HG03139 (cell line): ENCODE measurements around the gene ZSCAN10.
"Not testable (repeated sequence)": the region's sequence is repeated elsewhere in the genome, so short reads cannot be mapped to it uniquely, and the experiment has no call there.

Source experiments
- ATAC-seq: cut with Tn5 transposase; IDR thresholded peaks from one replicate; pipeline ENCODE4 v1.9.1; 2021; ENCODE audit not compliant: unreplicated experiment

ZSCAN10 gene

DNA sequence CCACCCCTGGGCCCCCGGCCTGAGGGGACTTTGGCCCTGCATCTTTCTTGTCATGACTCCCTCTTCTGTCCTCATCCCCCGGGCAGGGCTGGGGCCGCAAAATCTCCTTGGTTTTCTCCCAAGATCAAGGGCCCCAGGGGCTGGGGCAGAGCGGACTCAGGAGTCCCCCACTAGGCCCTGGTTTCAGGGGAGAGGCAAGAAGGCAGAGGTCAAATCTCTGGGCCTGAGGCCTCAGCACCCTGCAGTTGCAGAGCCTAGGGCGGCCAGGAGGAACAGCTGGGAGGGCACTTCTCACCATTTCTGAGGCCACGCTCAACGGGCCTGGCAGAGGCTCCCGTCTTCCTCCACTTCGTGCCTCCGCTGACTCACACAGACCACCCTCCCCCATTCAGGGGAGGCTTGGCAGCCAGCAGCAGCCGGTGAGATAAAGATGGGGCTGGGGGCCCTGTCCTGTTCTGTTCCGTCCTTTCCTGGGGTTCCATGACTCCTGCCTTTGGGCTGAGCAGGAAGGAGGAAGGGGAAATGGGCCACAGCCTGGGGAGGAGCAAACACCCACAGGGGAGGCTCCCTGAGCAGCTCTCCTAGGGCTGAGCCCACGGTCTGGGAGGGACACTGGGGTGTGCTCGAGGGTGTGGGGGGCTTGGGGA is 12.4 kb downstream of the ZSCAN10 start:
- ATAC-seq, result no peak

DNA sequence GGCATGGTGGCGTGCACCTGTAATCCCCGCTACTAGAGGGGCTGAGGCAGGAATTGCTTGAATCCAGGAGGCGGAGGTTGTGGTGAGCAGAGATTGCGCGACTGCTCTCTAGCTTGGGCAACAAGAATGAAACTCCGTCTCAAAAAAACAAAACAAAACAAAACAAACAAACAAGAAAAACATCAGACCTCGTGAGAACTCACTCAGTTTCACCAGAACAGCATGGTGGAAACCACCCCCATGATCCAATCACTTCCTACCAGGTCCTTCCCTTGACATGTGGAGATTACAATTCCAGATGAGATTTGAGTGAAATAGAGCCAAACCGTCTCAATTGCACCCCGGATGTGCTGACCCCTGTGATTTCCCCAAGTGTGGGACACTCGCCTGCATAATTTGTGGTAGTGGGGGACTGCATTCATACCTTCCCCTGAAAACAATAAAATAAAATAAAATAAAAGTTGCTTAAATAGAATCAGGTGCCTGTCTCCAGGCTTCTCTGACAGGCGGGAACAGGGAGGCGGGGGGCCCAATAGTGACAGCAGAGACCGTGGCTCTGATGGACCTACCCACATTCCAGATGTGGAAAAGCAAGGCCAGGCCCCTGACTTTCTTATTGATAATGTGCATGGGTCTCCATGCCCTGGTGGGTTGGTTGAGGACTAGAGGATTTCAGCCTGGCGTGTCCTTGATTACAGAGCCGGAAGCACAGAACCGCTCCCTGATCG is 13.1 kb downstream of the ZSCAN10 start:
- no peak for ATAC-seq

DNA sequence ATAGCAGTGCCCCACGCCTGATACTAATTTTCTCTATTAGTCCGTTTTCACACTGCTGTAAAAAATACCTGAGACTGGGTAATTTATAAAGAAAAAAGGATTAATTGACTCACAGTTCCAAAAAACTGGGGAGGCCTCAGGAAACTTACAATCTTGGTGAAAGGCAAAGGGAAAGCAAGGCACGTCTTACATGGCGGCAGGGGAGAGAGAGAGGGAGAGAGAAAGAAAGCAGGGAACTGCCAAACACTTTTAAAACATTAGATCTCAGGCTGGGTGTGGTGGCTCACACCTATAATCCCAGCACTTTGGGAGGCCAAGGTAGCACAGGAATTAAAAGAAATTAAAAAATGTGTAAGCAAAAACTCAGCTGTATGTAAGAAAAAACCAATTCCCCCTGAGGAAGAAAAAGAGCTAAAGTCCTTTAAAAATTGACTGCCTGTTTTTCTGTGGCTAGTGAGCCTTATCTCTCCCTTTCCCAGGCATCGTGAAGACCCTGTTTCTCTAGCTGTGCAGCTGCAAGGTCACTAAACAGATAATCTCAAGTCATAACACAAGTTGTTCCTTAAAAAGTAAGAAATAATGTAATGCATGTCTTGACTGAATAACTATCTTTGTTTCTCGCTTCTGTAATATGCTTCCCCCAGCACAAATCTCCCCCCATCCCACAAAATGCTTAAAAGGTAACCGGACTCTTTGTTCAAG is 14.0 kb downstream of the ZSCAN10 start:
- ATAC-seq, result no peak

DNA sequence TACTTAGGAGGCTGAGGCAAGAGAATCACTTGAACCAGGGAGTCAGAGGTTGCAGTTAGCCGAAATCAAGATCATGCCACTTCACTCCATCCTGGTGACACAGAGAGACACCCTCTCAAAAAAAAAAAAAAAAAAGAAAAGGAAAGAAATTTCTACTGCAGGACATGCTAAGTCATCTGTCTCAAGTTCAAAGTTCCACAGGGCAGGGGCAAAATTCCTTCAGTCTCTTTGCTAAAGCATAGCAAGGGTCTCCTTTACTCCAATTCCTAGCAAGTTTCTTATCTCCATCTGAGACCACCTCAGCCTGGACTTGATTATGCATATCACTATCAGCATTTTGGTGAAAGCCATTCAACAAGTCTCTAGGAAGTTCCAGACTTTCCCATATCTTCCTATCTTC is 14.6 kb downstream of the ZSCAN10 start:
- ATAC-seq, result no peak

DNA sequence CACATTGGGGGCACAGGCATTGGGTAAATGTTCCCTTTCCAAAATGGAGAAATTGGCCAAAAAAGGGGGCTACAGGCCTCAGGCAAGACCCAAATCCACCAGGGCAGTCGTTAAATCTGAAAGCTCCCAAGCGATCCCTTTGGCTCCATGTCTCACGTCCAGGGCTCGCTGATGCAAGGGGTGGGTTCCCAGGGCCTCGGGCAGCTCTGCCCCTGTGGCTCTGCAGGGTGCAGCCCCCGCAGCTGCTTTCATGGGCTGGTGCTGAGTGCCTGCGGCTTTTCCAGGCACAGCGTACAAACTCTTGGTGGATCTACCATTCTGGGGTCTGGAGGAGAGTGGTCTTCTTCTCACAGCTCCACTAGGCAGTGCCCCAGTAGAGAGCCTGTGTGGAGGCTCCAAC is 15.7 kb downstream of the ZSCAN10 start:
- not testable (repeated sequence) for ATAC-seq

DNA sequence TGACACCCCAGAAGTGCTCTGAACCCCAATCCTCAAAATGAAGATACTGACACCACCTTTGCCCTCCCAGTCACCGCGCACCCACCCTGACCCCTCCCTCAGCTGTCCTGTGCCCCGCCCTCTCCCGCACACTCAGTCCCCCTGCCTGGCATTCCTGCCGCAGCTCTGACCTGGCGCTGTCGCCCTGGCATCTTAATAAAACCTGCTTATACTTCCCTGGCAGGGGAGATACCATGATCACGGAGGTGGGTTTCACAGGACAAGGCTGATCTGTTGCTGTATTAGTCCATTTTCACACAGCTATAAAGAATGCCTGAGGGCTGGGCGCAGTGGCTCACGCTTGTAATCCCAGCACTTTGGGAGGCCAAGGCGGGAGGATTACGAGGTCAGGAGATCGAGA is 17.1 kb downstream of the ZSCAN10 start:
- not testable (repeated sequence) for ATAC-seq

DNA sequence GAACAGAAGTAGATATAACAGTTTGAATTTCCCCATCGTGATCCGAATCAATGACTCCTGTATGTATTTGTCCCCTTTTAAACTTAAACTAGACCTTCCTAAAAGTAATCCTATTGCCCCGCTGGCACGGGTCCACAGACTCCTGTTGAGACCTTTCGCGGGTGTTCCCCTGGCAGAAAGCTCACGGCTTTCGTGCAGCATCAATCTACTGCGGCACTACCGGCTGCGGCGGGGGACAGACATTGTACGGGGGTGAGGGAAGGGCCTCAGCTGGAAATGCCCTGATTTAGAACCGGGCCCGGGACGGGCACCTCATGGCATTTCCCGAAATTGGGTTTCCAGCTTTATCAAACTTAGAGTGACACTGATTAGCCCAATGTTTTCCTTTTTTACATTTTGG is 19.1 kb downstream of the ZSCAN10 start:
- no peak for ATAC-seq

DNA sequence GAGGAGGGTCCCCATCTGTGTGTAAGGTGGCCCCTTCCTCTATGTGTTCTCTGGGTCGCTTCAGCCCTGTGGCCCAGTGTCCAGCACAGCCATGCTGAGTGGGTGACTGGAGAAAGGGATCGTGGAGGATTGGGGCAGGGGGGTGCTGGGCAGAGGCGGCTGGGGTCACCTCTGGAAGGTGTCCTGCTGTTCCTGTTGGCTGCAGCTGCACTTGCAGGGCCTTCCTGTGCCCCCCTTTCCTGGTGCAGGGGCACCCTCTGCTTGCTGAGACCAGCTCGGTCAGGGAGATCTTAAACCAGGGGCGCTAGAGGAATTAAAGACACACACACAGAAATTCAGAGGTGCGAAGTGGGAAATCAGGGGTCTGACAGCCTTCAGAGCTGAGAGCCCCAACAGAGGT is 22.5 kb downstream of the ZSCAN10 start:
- ATAC-seq, result no peak

DNA sequence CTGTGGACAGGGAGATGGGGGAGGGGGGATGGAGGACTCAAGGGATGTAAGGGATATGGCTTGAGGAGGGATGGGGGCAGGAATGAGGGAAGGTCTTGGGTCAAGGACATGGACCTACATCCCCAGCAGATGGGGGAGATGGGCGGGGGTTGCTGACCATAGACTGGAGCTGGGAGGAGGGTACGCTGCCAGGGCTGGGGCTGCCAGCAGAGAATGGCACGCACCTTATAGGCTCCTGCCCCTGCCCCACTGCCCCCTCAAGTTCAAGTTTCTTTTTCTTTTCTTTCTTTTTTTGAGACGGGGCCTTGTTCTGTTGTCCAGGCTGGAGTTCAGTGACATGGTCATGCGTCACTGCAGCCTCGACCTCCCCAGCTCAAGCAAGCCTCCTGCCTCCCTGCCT is 23.1 kb downstream of the ZSCAN10 start:
- not testable (repeated sequence) for ATAC-seq

DNA sequence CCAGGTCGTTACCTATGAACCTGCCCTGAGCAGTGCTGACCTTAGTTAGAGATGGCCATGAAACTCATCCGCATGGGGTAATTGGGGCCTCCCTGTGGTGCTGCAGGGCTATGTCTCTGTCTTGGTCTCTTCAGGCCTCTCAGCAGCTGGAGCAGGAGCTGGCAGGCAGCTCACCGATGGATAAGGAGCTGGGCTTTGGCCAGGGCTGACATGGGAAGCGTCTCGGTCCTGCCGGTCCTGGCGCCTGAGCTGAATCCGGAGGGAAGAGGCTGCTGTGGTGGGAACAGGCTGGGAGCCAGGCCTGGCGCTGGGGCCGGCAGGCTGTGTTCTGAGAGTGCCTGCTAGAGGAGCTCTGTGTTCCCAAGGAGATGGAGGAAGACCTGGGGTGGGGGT is 23.6 kb downstream of the ZSCAN10 start:
- no peak for ATAC-seq

DNA sequence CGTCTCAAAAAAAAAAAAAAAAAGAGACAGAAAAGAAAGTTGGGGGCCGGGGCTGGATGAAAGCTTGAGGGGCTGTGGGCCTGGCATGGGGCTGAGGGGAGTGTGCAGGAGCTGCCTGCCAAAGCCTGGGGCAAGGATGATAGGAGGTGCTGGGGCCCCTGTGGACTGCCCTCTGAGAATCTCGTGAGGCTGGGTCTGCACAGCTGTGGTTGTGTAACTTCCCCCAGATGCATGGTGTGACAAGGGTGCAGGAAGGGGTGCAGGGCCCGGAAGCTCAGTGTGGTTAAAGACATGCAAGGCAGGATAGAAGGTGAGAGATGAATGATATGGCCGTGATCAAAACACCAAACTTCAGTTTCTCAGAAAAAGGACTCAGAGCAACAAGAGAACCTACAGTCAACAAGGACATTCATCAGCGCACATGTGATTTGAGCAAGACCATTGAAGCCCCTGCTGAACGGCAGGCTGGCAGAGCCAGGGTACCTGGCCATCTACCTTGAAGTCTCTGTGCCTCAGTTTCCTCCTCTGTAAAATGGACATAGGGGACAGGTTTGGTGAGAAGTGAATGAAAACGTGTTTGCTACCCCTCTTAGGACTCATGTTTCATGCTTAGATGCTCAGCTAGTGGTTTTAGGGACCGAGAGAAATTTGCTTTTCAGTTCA is 24.1 kb downstream of the ZSCAN10 start:
- ATAC-seq, result no peak

DNA sequence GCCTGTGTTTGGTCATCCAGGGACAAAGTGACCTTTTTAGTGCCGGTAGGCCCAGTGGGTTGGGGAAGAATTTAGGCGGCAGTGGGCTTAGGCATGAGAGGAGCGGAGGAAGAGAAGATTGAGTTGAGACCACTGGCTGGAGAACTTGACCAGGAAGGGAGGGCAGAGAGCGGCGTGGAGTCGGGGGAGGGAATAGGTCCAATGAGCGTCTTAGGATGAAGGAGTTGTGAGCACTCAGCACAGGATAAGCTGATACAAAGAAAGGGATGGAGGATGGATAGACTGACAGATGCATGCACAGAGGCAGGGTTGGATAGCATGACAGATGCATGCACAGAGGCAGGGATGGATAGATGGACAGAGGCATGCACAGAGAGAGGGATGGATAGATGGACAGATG is 25.6 kb downstream of the ZSCAN10 start:
- no peak for ATAC-seq

DNA sequence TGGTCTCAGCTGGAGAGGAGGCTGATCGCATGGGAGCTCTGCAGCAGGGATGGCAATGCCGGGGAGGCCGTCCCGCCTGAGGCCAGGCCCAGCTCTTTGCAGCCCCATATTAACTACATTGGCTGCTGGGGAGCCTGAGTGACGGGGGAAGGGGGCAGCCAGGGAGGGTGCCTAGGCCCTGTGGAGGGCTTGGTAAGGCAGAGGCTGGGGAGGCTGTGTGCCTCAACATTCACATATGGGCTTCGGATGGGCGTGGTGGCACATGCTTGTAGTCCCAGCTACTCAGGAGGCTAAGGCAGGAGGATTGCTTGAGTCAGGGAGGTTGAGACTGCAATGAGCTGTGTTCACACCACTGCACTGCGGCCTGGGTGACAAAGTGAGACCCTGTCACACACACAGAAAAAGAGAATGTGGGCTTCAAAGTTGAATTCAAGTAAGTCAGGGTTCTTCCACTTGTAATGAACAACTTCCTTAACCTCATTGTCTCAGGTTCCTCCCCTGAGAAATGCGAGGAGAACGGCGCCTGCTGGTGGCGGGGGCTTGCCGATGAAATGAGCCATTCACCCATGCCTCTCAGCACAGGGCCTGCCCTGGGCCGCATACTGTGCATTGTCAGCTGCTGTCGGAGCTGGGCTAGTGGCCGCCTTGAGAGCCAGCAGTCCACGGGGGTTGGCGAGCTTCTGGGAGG is 26.4 kb downstream of the ZSCAN10 start:
- ATAC-seq, result not testable (repeated sequence)

DNA sequence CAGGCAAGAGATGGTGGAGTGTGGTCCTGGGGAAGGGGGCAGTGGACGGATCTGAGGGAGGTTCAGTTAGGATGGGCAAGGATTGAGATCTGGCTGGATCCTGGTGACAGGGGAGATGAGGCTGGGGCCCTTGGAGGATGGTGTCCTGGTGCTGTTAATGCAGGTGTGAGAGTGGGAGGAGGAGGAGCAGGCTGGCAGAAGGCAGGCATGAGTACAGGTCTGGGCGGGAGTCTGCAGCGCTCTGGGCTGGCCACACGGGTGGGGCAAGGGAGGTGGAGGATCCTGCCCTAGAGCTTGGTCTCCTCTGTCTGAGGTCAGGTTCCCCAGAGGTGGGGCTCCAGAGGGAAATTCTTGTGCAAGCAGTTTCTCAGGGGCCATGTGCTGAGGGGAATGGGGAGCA is 26.9 kb downstream of the ZSCAN10 start:
- ATAC-seq, result not testable (repeated sequence)

DNA sequence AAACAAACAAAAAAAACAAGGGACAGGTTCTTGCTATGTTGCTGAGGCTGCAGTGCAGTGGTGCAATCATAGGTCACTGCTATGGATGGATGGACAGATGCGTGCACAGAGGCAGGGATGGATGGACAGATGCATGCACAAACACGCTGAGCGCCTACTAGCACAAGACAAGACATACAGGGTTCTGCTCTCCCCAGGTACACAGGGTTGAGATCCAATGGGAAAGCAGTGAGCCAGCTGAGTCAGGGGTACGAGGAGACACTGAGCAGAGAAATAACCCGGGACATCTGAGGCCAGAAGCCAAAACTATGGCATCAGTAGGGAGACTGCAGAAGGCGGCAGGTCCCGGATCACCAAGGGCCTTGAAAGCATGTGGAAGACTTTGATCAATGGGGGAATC is 27.4 kb downstream of the ZSCAN10 start:
- ATAC-seq, result no peak

DNA sequence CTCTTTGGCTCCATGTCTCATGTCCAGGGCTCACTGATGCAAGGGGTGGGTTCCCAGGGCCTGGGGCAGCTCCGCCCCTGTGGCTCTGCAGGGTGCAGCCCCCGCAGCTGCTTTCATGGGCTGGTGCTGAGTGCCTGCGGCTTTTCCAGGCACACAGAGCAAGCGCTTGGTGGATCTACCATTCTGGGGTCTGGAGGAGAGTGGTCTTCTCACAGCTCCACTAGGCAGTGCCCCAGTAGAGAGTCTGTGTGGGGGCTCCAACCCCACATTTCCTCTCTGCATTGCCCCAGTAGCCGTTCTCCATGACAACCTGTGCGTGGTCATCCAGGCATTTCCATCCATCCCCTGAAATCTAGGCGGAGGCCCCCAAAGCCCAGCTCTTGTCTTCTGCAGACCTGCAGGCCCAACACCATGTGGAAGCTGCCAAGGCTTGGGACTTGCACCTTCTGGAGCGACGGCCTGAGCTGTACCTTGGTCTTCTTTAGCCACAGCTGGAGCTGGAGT is 28.4 kb downstream of the ZSCAN10 start:
- no peak for ATAC-seq

DNA sequence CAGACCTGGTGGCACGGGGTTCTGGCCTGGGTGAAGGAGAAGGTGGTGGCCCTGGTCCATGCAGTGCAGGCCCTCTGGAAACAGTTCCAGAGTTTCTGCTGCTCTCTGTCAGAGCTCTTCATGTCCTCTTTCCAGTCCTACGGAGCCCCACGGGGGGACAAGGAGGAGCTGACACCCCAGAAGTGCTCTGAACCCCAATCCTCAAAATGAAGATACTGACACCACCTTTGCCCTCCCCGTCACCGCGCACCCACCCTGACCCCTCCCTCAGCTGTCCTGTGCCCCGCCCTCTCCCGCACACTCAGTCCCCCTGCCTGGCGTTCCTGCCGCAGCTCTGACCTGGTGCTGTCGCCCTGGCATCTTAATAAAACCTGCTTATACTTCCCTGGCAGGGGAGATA is 29.9 kb downstream of the ZSCAN10 start:
- ATAC-seq, result not testable (repeated sequence)

DNA sequence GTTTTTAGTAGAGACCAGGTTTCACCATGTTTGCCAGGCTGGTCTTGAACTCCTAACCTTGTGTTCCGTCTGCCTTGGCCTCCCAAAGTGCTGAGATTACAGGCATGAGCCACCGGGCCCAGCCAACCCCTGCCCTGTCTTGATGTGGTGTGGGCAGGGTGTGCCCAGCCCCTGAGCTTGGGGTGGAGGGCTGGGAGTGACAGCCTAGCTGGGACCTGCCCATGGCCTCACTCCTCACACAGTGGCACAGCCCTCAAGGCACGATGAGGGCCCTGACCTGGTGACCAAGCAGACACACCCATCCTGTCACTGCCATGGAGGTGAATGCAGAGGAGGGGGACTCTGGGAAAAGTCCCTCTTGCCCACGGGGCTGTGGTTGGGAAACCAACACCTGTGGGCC is 30.6 kb downstream of the ZSCAN10 start:
- ATAC-seq, result no peak

DNA sequence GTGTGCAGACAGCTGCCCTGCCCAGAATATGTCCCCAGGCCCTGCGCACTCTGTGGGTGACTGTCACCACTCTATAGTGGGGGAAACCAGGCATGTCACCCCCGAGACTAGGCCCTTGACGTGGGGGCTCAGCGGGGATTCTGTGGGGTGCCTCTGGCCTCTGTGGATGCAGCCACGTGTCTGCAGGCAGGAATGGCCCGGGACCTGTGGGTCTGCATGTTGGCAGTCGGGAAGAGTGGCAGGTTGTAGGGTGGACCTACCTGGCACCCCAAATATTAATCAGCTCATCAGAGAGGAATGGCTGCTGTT is 32.7 kb downstream of the ZSCAN10 start:
- ATAC-seq, result no peak

DNA sequence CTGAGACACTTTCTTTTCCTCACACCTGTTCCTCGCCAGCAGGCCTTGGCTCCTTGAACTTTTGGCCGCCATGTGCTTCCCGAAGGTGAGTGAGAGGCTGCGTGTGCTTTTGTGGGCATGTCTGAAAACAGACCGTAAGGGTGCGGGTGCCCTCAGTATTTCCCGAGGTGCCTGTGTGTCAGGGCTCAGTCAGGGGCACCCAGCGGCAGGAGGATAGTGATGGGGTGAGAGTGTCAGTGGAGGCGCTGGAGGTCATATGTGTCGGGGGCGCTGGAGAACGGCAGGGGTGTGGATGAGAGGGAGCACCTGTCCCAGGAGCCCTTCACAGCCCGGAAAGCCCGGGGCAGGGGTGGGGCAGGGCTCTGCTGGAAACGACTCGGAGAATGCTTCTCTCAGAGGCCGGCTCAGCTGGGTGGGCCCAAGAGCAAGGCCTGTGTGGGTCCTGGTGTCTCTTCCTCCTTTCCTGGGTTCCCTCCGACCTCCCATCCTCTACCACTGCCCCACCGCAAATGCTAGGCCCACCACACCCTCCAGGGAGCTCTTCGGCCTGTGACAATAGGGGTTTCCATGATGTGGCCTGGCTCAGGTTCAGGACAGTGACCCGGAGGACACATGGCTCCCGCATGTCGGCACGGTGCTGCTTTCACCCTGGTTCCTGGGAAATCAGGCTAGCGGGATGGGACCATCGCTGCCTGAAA is 33.2 kb downstream of the ZSCAN10 start:
- no peak for ATAC-seq
